GM23338 (cell line): ENCODE results near the gene PRSS3. TPM values are rescaled to one million over a fixed set of nuclear protein-coding genes. Genes with fewer than 3 reads are reported as not detected.

Source experiments
- ATAC-seq: fragments of 200-7000 bp; cut with Tn5 transposase; 3 replicates; pipeline ENCODE4 v1.9.1; 2020
- DNase-seq: peaks from one replicate; pipeline ENCODE4 v3.0.0-alpha.2; 2015; ENCODE audit warnings: low spot score
- H2AFZ ChIP-seq: fragments of 200-600 bp; sonication (generic); 2 replicates; pipeline ENCODE4 v1.8.0; 2016; ENCODE audit warnings: antibody characterized with exemption, mild to moderate bottlenecking, moderate library complexity
- H3F3A ChIP-seq: fragments of 200-600 bp; sonication (generic); replicated peaks from 2 replicates; pipeline ENCODE4 v1.8.0; 2017; ENCODE audit warnings: antibody characterized with exemption, mixed run types, low read depth
- H3K27ac ChIP-seq: fragments of 200-600 bp; sonication (generic); 2 replicates; pipeline ENCODE4 v1.6.1; 2016; ENCODE audit warnings: low read depth
- H3K27me3 ChIP-seq: fragments of 200-600 bp; sonication (generic); 2 replicates; pipeline ENCODE4 v1.8.0; 2016; ENCODE audit warnings: mild to moderate bottlenecking, mixed run types, moderate library complexity; ENCODE audit not compliant: insufficient read depth
- H3K36me3 ChIP-seq: fragments of 200-600 bp; sonication (generic); 2 replicates; pipeline ENCODE4 v1.8.0; 2016; ENCODE audit warnings: mild to moderate bottlenecking; ENCODE audit not compliant: insufficient read depth
- H3K4me1 ChIP-seq: fragments of 200-600 bp; sonication (generic); 2 replicates; pipeline ENCODE4 v1.8.0; 2016; ENCODE audit warnings: mild to moderate bottlenecking, moderate library complexity; ENCODE audit not compliant: insufficient read depth
- H3K4me2 ChIP-seq: fragments of 200-600 bp; sonication (generic); 2 replicates; pipeline ENCODE4 v1.7.1; 2017; ENCODE audit warnings: mixed run types
- H3K4me3 ChIP-seq: fragments of 200-600 bp; sonication (generic); 2 replicates; pipeline ENCODE4 v1.6.1; 2016; ENCODE audit warnings: mixed run types
- H3K79me2 ChIP-seq: fragments of 200-600 bp; sonication (generic); replicated peaks from 2 replicates; pipeline ENCODE4 v1.8.0; 2017; ENCODE audit warnings: mild to moderate bottlenecking; ENCODE audit not compliant: insufficient read depth
- H3K9me2 ChIP-seq: fragments of 200-600 bp; sonication (generic); 2 replicates; pipeline ENCODE4 v1.8.0; 2017; ENCODE audit not compliant: insufficient read depth
- H4K20me1 ChIP-seq: fragments of 200-600 bp; sonication (generic); replicated peaks from 2 replicates; pipeline ENCODE4 v1.8.0; 2017; ENCODE audit warnings: mild to moderate bottlenecking; ENCODE audit not compliant: insufficient read depth
- H3K27ac Mint-ChIP-seq: 2 replicates; pipeline ENCODE4 v1.8.0; 2020; ENCODE audit warnings: inconsistent platforms, mild to moderate bottlenecking, moderate library complexity, mixed read lengths
- H3K27me3 Mint-ChIP-seq: 3 replicates; pipeline ENCODE4 v1.8.0; 2022; ENCODE audit warnings: low read depth, mild to moderate bottlenecking, moderate library complexity, mixed read lengths, inconsistent platforms; ENCODE audit not compliant: insufficient read depth, poor library complexity
- H3K36me3 Mint-ChIP-seq: 3 replicates; pipeline ENCODE4 v1.8.0; 2021; ENCODE audit warnings: low read depth, mild to moderate bottlenecking, inconsistent platforms, moderate library complexity, mixed read lengths
- H3K4me1 Mint-ChIP-seq: 3 replicates; pipeline ENCODE4 v1.8.0; 2020; ENCODE audit warnings: mild to moderate bottlenecking, inconsistent platforms, mixed read lengths
- H3K4me3 Mint-ChIP-seq: 3 replicates; pipeline ENCODE4 v1.8.0; 2021; ENCODE audit warnings: moderate library complexity, mild to moderate bottlenecking, inconsistent platforms, mixed read lengths
- H3K9me3 Mint-ChIP-seq: 3 replicates; pipeline ENCODE4 v1.8.0; 2020; ENCODE audit warnings: moderate library complexity, mild to moderate bottlenecking, inconsistent platforms, mixed read lengths
- CREB1 ChIP-seq: fragments of 250-450 bp; sonication (Bioruptor Pico); IDR thresholded peaks from 2 replicates; pipeline ENCODE4 v1.5.0; 2020; ENCODE audit warnings: low read depth, mild to moderate bottlenecking, moderate library complexity
- EZH2 ChIP-seq: fragments of 200-600 bp; sonication (generic); IDR thresholded peaks from one replicate; pipeline ENCODE4 v1.8.0; 2017; ENCODE audit warnings: antibody characterized with exemption, mild to moderate bottlenecking, low read depth; ENCODE audit not compliant: unreplicated experiment
- EZH2phosphoT487 ChIP-seq: fragments of 200-600 bp; sonication (generic); IDR thresholded peaks from one replicate; pipeline ENCODE4 v1.8.1; 2018; ENCODE audit warnings: antibody characterized with exemption; ENCODE audit not compliant: unreplicated experiment
- JUNB ChIP-seq: IDR thresholded peaks from one replicate; pipeline ENCODE4 v1.6.1; 2016; ENCODE audit warnings: antibody characterized with exemption; ENCODE audit not compliant: unreplicated experiment
- NANOG ChIP-seq: IDR thresholded peaks from 2 replicates; pipeline ENCODE4 v1.6.1; 2016; ENCODE audit warnings: antibody characterized with exemption, borderline replicate concordance
- STAT1 ChIP-seq: IDR thresholded peaks from one replicate; pipeline ENCODE4 v1.6.1; 2016; ENCODE audit warnings: antibody characterized with exemption; ENCODE audit not compliant: unreplicated experiment
- ZNF114 ChIP-seq: fragments of 250-450 bp; sonication (Bioruptor Pico); IDR thresholded peaks from 2 replicates; pipeline ENCODE4 v1.5.0; 2020; ENCODE audit warnings: mild to moderate bottlenecking, moderate library complexity
- ZNF331 ChIP-seq: fragments of 250-450 bp; sonication (Bioruptor Pico); IDR thresholded peaks from 2 replicates; pipeline ENCODE4 v1.5.0; 2020; ENCODE audit warnings: low read depth, mild to moderate bottlenecking, moderate library complexity
- polyA plus RNA-seq: library from polyadenylated mRNA; unstranded; fragments of >200 nt; fragmentation: Nextera tagmentation; extraction: Ambion mirVana; gene quantifications from 2 replicates; pipeline ENCODE4 v1.2.1, GENCODE V29; 2016
- total RNA-seq: library from RNA; depleted of rRNA; stranded (reverse); fragments of >200 nt; shearing (Covaris generic); gene quantifications from 2 replicates; pipeline ENCODE4 v1.2.3, GENCODE V29; 2014
- TF ChIP-seq, protein P1 (sequence below): IDR thresholded peaks from 2 replicates; pipeline ENCODE4 v1.6.1; 2016; ENCODE audit warnings: antibody characterized with exemption
- TF ChIP-seq, protein P2 (sequence below), 2 experiments: fragments of 200-600 bp in 1 of 2; sonication (generic) in 1 of 2; conservative IDR thresholded peaks; 2 replicates each; pipeline versions ENCODE4 v1.5.1 to v1.6.1; 2016 to 2017; ENCODE audit warnings: antibody characterized with exemption in 2 of 2, low read depth in 2 of 2, mild to moderate bottlenecking in 2 of 2, moderate library complexity in 1 of 2
- TF ChIP-seq, protein P3 (sequence below): fragments of 250-450 bp; sonication (Bioruptor Pico); IDR thresholded peaks from 2 replicates; pipeline ENCODE4 v1.5.0; 2020; ENCODE audit warnings: mild to moderate bottlenecking, moderate library complexity
- TF ChIP-seq, protein P4 (sequence below): IDR thresholded peaks from one replicate; pipeline ENCODE4 v1.6.1; 2018; ENCODE audit warnings: antibody characterized with exemption; ENCODE audit not compliant: unreplicated experiment

PRSS3 gene
- total and polyA plus RNA-seq, 2 experiments from 2014 or later = 4.2 to 4.5 TPM

DNA sequence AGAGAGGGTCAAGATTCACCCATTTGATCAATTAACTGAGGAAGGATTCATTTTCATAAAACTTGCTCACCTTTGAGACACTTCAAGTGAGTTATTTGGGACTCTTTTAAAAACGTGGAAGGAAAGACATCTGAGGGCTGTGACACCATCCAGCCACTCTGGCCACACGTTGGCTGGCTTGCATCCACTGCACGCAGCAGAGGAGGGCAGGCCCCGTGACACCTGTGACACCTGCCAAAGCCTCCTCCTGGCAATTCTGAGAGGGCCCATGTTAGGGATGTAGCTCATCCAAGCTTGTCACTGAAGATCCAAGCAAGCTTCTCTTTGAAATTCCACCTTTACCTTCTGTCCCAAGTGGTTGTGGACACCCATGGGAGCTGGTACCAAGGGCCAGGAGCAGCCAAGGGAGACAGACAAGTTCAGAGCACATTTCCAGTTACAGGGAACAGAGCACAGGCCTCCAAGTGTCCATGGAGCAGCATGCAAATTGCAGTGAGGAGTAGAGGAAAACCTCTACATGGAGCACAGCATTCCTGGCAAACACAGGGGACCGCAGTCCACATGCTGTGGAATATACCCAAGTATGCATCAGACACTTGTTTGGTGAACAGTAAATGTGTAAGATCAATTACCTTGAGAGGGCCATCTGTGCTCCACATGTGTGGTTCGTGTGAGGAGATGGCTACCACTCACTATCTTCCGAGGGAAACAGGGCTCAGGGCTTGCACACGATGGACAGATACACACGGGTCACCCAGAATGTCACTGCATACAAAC lies 4.8 kb downstream of the PRSS3 start:
- no peaks in the 10 kb centered on the region for H3K4me1 ChIP-seq
- DNase-seq (no peak), ATAC-seq (no peak)
- H3K9me2 ChIP-seq = no peaks in the 10 kb centered on the region; the same call in 1 of the 2 replicates
- no peak overlapping the region for H3K4me3 Mint-ChIP-seq
- H2AFZ ChIP-seq = no peak overlapping the region
- H3K36me3 Mint-ChIP-seq = no peaks in the 10 kb centered on the region; the same call in 2 of the 3 replicates
- H3K27ac ChIP-seq = no peak overlapping the region
- H3K9me3 Mint-ChIP-seq = no peaks in the 10 kb centered on the region
- H4K20me1 ChIP-seq = no peaks in the 10 kb centered on the region
- no peak overlapping the region for H3K4me2 ChIP-seq
- H3K27me3 ChIP-seq = no peaks in the 10 kb centered on the region
- TF ChIP-seq EZH2phosphoT487 (no peak), ZNF114 (CRISPR knock-in tag) (no peak), EZH2 (no peak), JUNB (no peak), NANOG (no peak), ZNF331 (CRISPR knock-in tag) (no peak), STAT1 (no peak), CREB1 (no peak)
- TF ChIP-seq, protein P1, sequence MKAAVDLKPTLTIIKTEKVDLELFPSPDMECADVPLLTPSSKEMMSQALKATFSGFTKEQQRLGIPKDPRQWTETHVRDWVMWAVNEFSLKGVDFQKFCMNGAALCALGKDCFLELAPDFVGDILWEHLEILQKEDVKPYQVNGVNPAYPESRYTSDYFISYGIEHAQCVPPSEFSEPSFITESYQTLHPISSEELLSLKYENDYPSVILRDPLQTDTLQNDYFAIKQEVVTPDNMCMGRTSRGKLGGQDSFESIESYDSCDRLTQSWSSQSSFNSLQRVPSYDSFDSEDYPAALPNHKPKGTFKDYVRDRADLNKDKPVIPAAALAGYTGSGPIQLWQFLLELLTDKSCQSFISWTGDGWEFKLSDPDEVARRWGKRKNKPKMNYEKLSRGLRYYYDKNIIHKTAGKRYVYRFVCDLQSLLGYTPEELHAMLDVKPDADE = no peak
- TF ChIP-seq, protein P2, sequence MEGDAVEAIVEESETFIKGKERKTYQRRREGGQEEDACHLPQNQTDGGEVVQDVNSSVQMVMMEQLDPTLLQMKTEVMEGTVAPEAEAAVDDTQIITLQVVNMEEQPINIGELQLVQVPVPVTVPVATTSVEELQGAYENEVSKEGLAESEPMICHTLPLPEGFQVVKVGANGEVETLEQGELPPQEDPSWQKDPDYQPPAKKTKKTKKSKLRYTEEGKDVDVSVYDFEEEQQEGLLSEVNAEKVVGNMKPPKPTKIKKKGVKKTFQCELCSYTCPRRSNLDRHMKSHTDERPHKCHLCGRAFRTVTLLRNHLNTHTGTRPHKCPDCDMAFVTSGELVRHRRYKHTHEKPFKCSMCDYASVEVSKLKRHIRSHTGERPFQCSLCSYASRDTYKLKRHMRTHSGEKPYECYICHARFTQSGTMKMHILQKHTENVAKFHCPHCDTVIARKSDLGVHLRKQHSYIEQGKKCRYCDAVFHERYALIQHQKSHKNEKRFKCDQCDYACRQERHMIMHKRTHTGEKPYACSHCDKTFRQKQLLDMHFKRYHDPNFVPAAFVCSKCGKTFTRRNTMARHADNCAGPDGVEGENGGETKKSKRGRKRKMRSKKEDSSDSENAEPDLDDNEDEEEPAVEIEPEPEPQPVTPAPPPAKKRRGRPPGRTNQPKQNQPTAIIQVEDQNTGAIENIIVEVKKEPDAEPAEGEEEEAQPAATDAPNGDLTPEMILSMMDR (conservative IDR thresholded peaks at IDR 0.05; ENCODE audit: low read depth in 2 of 2) = no peak
- TF ChIP-seq, protein P3, sequence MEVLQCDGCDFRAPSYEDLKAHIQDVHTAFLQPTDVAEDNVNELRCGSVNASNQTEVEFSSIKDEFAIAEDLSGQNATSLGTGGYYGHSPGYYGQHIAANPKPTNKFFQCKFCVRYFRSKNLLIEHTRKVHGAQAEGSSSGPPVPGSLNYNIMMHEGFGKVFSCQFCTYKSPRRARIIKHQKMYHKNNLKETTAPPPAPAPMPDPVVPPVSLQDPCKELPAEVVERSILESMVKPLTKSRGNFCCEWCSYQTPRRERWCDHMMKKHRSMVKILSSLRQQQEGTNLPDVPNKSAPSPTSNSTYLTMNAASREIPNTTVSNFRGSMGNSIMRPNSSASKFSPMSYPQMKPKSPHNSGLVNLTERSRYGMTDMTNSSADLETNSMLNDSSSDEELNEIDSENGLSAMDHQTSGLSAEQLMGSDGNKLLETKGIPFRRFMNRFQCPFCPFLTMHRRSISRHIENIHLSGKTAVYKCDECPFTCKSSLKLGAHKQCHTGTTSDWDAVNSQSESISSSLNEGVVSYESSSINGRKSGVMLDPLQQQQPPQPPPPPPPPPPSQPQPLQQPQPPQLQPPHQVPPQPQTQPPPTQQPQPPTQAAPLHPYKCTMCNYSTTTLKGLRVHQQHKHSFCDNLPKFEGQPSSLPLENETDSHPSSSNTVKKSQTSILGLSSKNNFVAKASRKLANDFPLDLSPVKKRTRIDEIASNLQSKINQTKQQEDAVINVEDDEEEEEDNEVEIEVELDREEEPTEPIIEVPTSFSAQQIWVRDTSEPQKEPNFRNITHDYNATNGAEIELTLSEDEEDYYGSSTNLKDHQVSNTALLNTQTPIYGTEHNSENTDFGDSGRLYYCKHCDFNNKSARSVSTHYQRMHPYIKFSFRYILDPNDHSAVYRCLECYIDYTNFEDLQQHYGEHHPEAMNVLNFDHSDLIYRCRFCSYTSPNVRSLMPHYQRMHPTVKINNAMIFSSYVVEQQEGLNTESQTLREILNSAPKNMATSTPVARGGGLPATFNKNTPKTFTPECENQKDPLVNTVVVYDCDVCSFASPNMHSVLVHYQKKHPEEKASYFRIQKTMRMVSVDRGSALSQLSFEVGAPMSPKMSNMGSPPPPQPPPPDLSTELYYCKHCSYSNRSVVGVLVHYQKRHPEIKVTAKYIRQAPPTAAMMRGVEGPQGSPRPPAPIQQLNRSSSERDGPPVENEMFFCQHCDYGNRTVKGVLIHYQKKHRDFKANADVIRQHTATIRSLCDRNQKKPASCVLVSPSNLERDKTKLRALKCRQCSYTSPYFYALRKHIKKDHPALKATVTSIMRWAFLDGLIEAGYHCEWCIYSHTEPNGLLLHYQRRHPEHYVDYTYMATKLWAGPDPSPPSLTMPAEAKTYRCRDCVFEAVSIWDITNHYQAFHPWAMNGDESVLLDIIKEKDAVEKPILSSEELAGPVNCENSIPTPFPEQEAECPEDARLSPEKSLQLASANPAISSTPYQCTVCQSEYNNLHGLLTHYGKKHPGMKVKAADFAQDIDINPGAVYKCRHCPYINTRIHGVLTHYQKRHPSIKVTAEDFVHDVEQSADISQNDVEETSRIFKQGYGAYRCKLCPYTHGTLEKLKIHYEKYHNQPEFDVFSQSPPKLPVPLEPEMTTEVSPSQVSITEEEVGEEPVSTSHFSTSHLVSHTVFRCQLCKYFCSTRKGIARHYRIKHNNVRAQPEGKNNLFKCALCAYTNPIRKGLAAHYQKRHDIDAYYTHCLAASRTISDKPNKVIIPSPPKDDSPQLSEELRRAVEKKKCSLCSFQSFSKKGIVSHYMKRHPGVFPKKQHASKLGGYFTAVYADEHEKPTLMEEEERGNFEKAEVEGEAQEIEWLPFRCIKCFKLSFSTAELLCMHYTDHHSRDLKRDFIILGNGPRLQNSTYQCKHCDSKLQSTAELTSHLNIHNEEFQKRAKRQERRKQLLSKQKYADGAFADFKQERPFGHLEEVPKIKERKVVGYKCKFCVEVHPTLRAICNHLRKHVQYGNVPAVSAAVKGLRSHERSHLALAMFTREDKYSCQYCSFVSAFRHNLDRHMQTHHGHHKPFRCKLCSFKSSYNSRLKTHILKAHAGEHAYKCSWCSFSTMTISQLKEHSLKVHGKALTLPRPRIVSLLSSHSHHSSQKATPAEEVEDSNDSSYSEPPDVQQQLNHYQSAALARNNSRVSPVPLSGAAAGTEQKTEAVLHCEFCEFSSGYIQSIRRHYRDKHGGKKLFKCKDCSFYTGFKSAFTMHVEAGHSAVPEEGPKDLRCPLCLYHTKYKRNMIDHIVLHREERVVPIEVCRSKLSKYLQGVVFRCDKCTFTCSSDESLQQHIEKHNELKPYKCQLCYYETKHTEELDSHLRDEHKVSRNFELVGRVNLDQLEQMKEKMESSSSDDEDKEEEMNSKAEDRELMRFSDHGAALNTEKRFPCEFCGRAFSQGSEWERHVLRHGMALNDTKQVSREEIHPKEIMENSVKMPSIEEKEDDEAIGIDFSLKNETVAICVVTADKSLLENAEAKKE (CRISPR knock-in tag) = no peak
- TF ChIP-seq, protein P4, sequence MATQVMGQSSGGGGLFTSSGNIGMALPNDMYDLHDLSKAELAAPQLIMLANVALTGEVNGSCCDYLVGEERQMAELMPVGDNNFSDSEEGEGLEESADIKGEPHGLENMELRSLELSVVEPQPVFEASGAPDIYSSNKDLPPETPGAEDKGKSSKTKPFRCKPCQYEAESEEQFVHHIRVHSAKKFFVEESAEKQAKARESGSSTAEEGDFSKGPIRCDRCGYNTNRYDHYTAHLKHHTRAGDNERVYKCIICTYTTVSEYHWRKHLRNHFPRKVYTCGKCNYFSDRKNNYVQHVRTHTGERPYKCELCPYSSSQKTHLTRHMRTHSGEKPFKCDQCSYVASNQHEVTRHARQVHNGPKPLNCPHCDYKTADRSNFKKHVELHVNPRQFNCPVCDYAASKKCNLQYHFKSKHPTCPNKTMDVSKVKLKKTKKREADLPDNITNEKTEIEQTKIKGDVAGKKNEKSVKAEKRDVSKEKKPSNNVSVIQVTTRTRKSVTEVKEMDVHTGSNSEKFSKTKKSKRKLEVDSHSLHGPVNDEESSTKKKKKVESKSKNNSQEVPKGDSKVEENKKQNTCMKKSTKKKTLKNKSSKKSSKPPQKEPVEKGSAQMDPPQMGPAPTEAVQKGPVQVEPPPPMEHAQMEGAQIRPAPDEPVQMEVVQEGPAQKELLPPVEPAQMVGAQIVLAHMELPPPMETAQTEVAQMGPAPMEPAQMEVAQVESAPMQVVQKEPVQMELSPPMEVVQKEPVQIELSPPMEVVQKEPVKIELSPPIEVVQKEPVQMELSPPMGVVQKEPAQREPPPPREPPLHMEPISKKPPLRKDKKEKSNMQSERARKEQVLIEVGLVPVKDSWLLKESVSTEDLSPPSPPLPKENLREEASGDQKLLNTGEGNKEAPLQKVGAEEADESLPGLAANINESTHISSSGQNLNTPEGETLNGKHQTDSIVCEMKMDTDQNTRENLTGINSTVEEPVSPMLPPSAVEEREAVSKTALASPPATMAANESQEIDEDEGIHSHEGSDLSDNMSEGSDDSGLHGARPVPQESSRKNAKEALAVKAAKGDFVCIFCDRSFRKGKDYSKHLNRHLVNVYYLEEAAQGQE = no peak
- H3K27ac Mint-ChIP-seq = no peak overlapping the region
- H3K27me3 Mint-ChIP-seq = peaks cover 2% of the 10 kb centered on the region
- H3K79me2 ChIP-seq = no peaks in the 10 kb centered on the region
- no peaks in the 10 kb centered on the region for H3K36me3 ChIP-seq
- H3F3A ChIP-seq = no peaks in the 10 kb centered on the region
- H3K4me3 ChIP-seq = no peak overlapping the region
- H3K4me1 Mint-ChIP-seq = peaks cover 15% of the 10 kb centered on the region
